HepG2 (cell line): Measurements from ENCODE around the gene ACER2. TPM values are rescaled to one million over a fixed set of nuclear protein-coding genes. Genes with fewer than 3 reads are reported as not detected.

Source experiments
- CCAR2 ChIP-seq: fragments of 200-400 bp; formaldehyde crosslinking; optimal IDR thresholded peaks from 2 replicates; pipeline ENCODE3; 2018; ENCODE audit warnings: low read depth, mild to moderate bottlenecking, low read length, moderate library complexity
- HMG20A ChIP-seq: IDR thresholded peaks from 2 replicates; pipeline ENCODE4 v1.6.1; 2016; ENCODE audit warnings: borderline replicate concordance
- HNRNPLL ChIP-seq: fragments of 200-400 bp; formaldehyde crosslinking; IDR thresholded peaks from 2 replicates; pipeline ENCODE4 v1.6.1; 2017; ENCODE audit warnings: mild to moderate bottlenecking, low read depth, low read length; ENCODE audit not compliant: poor library complexity, severe bottlenecking
- MBNL3 ChIP-seq: fragments of 250-450 bp; sonication (Bioruptor Pico); conservative IDR thresholded peaks from 2 replicates; pipeline ENCODE4 v1.8.0; 2022; ENCODE audit warnings: mild to moderate bottlenecking, inconsistent platforms
- NFYC ChIP-seq: IDR thresholded peaks from 2 replicates; pipeline ENCODE4 v1.6.1; 2016; ENCODE audit warnings: missing genetic modification reagents, missing compliant biosample characterization
- NPAS2 ChIP-seq: sonication (generic); formaldehyde crosslinking; IDR thresholded peaks from 2 replicates; pipeline ENCODE4 v1.8.0; 2022; ENCODE audit warnings: mild to moderate bottlenecking, missing genetic modification reagents, borderline replicate concordance
- PHF20 ChIP-seq: sonication (generic); formaldehyde crosslinking; IDR thresholded peaks from 2 replicates; pipeline ENCODE4 v1.5.0; 2020; ENCODE audit warnings: mild to moderate bottlenecking, missing genetic modification reagents
- RORA ChIP-seq: sonication (generic); formaldehyde crosslinking; IDR thresholded peaks from 2 replicates; pipeline ENCODE4 v1.5.0; 2020; ENCODE audit warnings: mild to moderate bottlenecking, missing genetic modification reagents, moderate library complexity
- ZBTB34 ChIP-seq: sonication (generic); formaldehyde crosslinking; IDR thresholded peaks from 2 replicates; pipeline ENCODE4 v1.8.0; 2022; ENCODE audit warnings: mild to moderate bottlenecking, missing genetic modification reagents
- ZBTB8A ChIP-seq: sonication (generic); formaldehyde crosslinking; IDR thresholded peaks from 2 replicates; pipeline ENCODE4 v1.4.0; 2020; ENCODE audit warnings: mild to moderate bottlenecking, low read depth, missing genetic modification reagents, borderline replicate concordance
- ZNF121 ChIP-seq: sonication (generic); formaldehyde crosslinking; IDR thresholded peaks from 2 replicates; pipeline ENCODE4 v1.5.0; 2020; ENCODE audit warnings: mild to moderate bottlenecking, missing genetic modification reagents
- ZNF234 ChIP-seq: sonication (generic); formaldehyde crosslinking; conservative IDR thresholded peaks from 2 replicates; pipeline ENCODE4 v1.5.1; 2020; ENCODE audit warnings: mild to moderate bottlenecking, missing genetic modification reagents
- ZNF235 ChIP-seq: sonication (generic); formaldehyde crosslinking; IDR thresholded peaks from 2 replicates; pipeline ENCODE4 v1.8.1; 2023; ENCODE audit warnings: mild to moderate bottlenecking, missing genetic modification reagents, borderline replicate concordance
- ZNF30 ChIP-seq: sonication (generic); formaldehyde crosslinking; IDR thresholded peaks from 2 replicates; pipeline ENCODE4 v1.5.0; 2020; ENCODE audit warnings: mild to moderate bottlenecking, missing genetic modification reagents
- ZNF446 ChIP-seq: sonication (generic); formaldehyde crosslinking; IDR thresholded peaks from 2 replicates; pipeline ENCODE4 v1.5.0; 2020; ENCODE audit warnings: mild to moderate bottlenecking, missing genetic modification reagents
- ZNF530 ChIP-seq: sonication (generic); formaldehyde crosslinking; IDR thresholded peaks from 2 replicates; pipeline ENCODE4 v1.5.0; 2020; ENCODE audit warnings: low read depth, mild to moderate bottlenecking, missing genetic modification reagents
- ZNF543 ChIP-seq: sonication (generic); formaldehyde crosslinking; IDR thresholded peaks from 2 replicates; pipeline ENCODE4 v1.4.0; 2020; ENCODE audit warnings: mild to moderate bottlenecking, missing genetic modification reagents
- ZNF589 ChIP-seq: sonication (generic); formaldehyde crosslinking; conservative IDR thresholded peaks from 2 replicates; pipeline ENCODE4 v1.8.0; 2022; ENCODE audit warnings: mild to moderate bottlenecking, moderate library complexity, missing genetic modification reagents
- ZNF761 ChIP-seq: sonication (generic); formaldehyde crosslinking; conservative IDR thresholded peaks from 2 replicates; pipeline ENCODE4 v1.4.0; 2020; ENCODE audit warnings: mild to moderate bottlenecking, missing genetic modification reagents
- ZNF768 ChIP-seq: sonication (generic); formaldehyde crosslinking; IDR thresholded peaks from 2 replicates; pipeline ENCODE4 v1.4.0; 2020; ENCODE audit warnings: missing genetic modification reagents
- ZNF883 ChIP-seq: sonication (generic); formaldehyde crosslinking; IDR thresholded peaks from 2 replicates; pipeline ENCODE4 v1.5.1; 2020; ENCODE audit warnings: mild to moderate bottlenecking, missing genetic modification reagents; ENCODE audit errors: not compliant biosample characterization
- polyA plus RNA-seq, 8 experiments: library from polyadenylated mRNA; depleted of rRNA in 3 of 8; stranded (reverse) in 7 of 8; unstranded in 1 of 8; fragments of >200 nt; fragmentation: Illumina TruSeq in 4 of 8; extraction: Trizol in 4 of 8; gene quantifications; 2 replicates each; pipeline versions ENCODE4 v1.2.1 to v1.2.3, GENCODE V29; 2011 to 2016; ENCODE audit warnings: low read depth in 4 of 8, missing spikeins in 1 of 8, mixed read lengths in 1 of 8; ENCODE audit not compliant: insufficient read depth in 1 of 8
- total RNA-seq, 5 experiments: library from RNA; depleted of rRNA; stranded (reverse); fragments of >200 nt; fragmentation: Illumina TruSeq; extraction: Trizol; gene quantifications; 2 replicates each; pipeline ENCODE4 v1.2.3, GENCODE V29; 2016; ENCODE audit warnings: low read depth in 1 of 5
- TF ChIP-seq, protein P1 (sequence below): sonication (generic); formaldehyde crosslinking; IDR thresholded peaks from 2 replicates; pipeline ENCODE4 v1.8.1; 2023; ENCODE audit warnings: mild to moderate bottlenecking, missing genetic modification reagents, borderline replicate concordance
- TF ChIP-seq, protein P2 (sequence below): sonication (generic); IDR thresholded peaks from 2 replicates; pipeline ENCODE4 v1.6.1; 2016; ENCODE audit warnings: low read depth, borderline replicate concordance
- TF ChIP-seq, protein P3 (sequence below): sonication (generic); formaldehyde crosslinking; IDR thresholded peaks from 2 replicates; pipeline ENCODE4 v1.4.0; 2020; ENCODE audit warnings: mild to moderate bottlenecking, missing genetic modification reagents
- TF ChIP-seq, protein P4 (sequence below): sonication (generic); formaldehyde crosslinking; IDR thresholded peaks from 2 replicates; pipeline ENCODE4 v1.4.0; 2020; ENCODE audit warnings: missing genetic modification reagents, borderline replicate concordance
- TF ChIP-seq, protein P5 (sequence below): sonication (generic); formaldehyde crosslinking; IDR thresholded peaks from 2 replicates; pipeline ENCODE4 v1.8.1; 2022; ENCODE audit warnings: mild to moderate bottlenecking, missing genetic modification reagents

Gene ACER2
- total and polyA plus RNA-seq, 2 of the 13 experiments (the other 11 are each of a cell fraction or from before 2014, with no cell fraction given): 1.9 to 3.4 TPM

- TF ChIP-seq CCAR2 (no peak), ZNF761 (no peak), ZNF530 (no peak), ZNF121 (CRISPR knock-in tag) (0 out of 2 replicates have a peak, but pooled peaks have one; percentile 23), ZNF235 (CRISPR knock-in tag) (no peak), ZBTB34 (CRISPR knock-in tag) (no peak), HMG20A (no peak), ZNF589 (CRISPR knock-in tag) (no peak), NFYC (no peak), ZNF543 (no peak), PHF20 (CRISPR knock-in tag) (no peak), ZNF234 (CRISPR knock-in tag) (no peak), MBNL3 (no peak), ZNF30 (CRISPR knock-in tag) (no peak), ZBTB8A (CRISPR knock-in tag) (no peak), RORA (CRISPR knock-in tag) (no peak), HNRNPLL (peak; percentile 75), NPAS2 (CRISPR knock-in tag) (no peak), ZNF768 (CRISPR knock-in tag) (no peak; the same call in 1 of the 2 replicates), ZNF446 (CRISPR knock-in tag) (no peak), ZNF883 (CRISPR knock-in tag) (no peak)
- TF ChIP-seq, protein P1, sequence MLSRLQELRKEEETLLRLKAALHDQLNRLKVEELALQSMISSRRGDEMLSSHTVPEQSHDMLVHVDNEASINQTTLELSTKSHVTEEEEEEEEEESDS (CRISPR knock-in tag): no peak
- TF ChIP-seq, protein P2, sequence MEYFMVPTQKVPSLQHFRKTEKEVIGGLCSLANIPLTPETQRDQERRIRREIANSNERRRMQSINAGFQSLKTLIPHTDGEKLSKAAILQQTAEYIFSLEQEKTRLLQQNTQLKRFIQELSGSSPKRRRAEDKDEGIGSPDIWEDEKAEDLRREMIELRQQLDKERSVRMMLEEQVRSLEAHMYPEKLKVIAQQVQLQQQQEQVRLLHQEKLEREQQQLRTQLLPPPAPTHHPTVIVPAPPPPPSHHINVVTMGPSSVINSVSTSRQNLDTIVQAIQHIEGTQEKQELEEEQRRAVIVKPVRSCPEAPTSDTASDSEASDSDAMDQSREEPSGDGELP: no peak
- TF ChIP-seq, protein P3, sequence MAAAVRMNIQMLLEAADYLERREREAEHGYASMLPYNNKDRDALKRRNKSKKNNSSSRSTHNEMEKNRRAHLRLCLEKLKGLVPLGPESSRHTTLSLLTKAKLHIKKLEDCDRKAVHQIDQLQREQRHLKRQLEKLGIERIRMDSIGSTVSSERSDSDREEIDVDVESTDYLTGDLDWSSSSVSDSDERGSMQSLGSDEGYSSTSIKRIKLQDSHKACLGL (CRISPR knock-in tag): peak; percentile 76; the same call in 1 of the 2 replicates
- TF ChIP-seq, protein P4, sequence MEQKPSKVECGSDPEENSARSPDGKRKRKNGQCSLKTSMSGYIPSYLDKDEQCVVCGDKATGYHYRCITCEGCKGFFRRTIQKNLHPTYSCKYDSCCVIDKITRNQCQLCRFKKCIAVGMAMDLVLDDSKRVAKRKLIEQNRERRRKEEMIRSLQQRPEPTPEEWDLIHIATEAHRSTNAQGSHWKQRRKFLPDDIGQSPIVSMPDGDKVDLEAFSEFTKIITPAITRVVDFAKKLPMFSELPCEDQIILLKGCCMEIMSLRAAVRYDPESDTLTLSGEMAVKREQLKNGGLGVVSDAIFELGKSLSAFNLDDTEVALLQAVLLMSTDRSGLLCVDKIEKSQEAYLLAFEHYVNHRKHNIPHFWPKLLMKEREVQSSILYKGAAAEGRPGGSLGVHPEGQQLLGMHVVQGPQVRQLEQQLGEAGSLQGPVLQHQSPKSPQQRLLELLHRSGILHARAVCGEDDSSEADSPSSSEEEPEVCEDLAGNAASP (CRISPR knock-in tag): no peak
- TF ChIP-seq, protein P5, sequence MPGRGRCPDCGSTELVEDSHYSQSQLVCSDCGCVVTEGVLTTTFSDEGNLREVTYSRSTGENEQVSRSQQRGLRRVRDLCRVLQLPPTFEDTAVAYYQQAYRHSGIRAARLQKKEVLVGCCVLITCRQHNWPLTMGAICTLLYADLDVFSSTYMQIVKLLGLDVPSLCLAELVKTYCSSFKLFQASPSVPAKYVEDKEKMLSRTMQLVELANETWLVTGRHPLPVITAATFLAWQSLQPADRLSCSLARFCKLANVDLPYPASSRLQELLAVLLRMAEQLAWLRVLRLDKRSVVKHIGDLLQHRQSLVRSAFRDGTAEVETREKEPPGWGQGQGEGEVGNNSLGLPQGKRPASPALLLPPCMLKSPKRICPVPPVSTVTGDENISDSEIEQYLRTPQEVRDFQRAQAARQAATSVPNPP (CRISPR knock-in tag): no peak
Observed at GRCh38 chr9:19379697-19380046, 29.1 kb upstream of the ACER2 start (continued).
